ENCODE results near the gene COLEC12. TPM values are rescaled to one million over a fixed set of nuclear protein-coding genes. Genes with fewer than 3 reads are reported as not detected.
"Not testable (repeated sequence)": the region's sequence is repeated elsewhere in the genome, so short reads cannot be mapped to it uniquely, and the experiment has no call there.

Gene COLEC12
- total RNA-seq, 1 donor from 2014 or later, result 157 TPM

DNA sequence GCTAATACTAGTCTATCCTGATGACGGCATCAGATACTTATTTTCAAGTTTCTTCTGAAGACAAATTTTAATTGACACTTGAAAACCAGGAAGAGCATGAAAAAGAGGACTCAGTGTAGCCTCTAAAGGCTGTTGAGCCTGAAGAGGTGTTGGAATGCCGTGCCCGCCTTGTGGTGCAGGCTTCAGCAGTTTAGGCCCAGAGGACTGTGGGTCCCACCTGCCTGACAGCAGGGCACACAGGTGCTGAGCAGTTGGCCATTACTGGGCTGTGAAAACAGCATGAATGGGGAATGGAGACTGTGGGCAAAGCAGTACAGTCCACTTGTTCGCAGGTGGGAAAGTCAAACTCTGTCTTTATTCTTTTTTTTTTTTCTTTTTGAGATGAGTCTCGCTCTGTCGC, 182.9 kb downstream of the COLEC12 start:
- Mint-ChIP-seq H3K9me3 (ENCODE audit: unreplicated experiment) (no peaks in the 10 kb centered on the region), H3K27ac (ENCODE audit: unreplicated experiment) (no peak overlapping the region), H3K4me3 (ENCODE audit: unreplicated experiment) (no peak overlapping the region), H3K36me3 (ENCODE audit: low read depth, unreplicated experiment) (peaks cover 30% of the 10 kb centered on the region), H3K4me1 (ENCODE audit: unreplicated experiment) (peaks cover 37% of the 10 kb centered on the region), H3K27me3 (ENCODE audit: unreplicated experiment) (peaks cover 4% of the 10 kb centered on the region)
- DNase-seq (ENCODE audit: low spot score), result no peak
- TF ChIP-seq, protein P1, sequence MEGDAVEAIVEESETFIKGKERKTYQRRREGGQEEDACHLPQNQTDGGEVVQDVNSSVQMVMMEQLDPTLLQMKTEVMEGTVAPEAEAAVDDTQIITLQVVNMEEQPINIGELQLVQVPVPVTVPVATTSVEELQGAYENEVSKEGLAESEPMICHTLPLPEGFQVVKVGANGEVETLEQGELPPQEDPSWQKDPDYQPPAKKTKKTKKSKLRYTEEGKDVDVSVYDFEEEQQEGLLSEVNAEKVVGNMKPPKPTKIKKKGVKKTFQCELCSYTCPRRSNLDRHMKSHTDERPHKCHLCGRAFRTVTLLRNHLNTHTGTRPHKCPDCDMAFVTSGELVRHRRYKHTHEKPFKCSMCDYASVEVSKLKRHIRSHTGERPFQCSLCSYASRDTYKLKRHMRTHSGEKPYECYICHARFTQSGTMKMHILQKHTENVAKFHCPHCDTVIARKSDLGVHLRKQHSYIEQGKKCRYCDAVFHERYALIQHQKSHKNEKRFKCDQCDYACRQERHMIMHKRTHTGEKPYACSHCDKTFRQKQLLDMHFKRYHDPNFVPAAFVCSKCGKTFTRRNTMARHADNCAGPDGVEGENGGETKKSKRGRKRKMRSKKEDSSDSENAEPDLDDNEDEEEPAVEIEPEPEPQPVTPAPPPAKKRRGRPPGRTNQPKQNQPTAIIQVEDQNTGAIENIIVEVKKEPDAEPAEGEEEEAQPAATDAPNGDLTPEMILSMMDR (IDR thresholded peaks at IDR 0.05; ENCODE audit: unreplicated experiment), result no peak

DNA sequence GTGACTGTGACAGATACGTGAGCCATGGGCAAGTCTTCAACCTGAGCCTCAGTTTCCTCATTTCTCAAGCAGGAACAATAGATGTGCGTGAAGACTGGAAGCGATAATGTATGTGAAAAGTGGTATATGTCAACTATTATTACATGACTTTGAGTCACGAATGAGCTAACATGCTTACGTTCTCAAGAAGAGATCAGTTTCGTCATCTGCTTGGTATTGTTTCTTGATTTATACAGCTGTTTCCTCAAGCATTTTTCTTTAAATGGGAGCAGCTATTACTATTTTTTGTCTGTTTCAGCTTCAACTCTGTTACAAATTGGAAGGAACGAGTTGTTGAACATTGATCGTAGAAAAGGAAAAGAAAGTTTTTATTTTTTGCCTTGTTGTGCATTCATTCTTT, 184.1 kb downstream of the COLEC12 start:
- no peak for DNase-seq (ENCODE audit: low spot score)

DNA sequence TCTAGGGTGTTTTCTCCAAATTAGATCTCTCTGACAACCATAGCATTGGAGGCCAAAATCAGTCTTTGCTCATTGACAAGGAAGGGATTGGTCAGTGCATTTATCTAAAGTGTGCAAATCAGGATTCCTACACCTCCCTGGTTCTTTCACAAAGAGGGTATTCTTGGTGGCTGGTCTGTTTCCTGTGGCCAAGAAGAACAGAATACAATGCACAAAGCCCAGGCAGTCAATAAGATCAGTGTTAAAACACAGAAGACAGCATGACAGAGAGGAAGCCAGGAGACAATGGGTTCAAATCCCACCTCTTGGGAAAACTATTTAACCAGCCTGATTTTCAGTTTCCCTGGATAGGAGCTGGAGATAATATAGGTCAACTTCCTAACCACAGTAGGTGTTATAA, 186.6 kb downstream of the COLEC12 start:
- Mint-ChIP-seq H3K27me3 (ENCODE audit: unreplicated experiment) (peaks cover 8% of the 10 kb centered on the region), H3K9me3 (ENCODE audit: unreplicated experiment) (no peaks in the 10 kb centered on the region), H3K4me3 (ENCODE audit: unreplicated experiment) (no peak overlapping the region), H3K4me1 (ENCODE audit: unreplicated experiment) (peaks cover 48% of the 10 kb centered on the region), H3K27ac (ENCODE audit: unreplicated experiment) (peak overlapping the region; percentile 78), H3K36me3 (ENCODE audit: low read depth, unreplicated experiment) (peaks cover 10% of the 10 kb centered on the region)
- TF ChIP-seq, protein P1 (IDR thresholded peaks at IDR 0.05; ENCODE audit: unreplicated experiment), result no peak
- no peak for DNase-seq (ENCODE audit: low spot score)

More for the DNA sequence above, 184.1 kb downstream of the COLEC12 start:
- Mint-ChIP-seq H3K27me3 (ENCODE audit: unreplicated experiment) (peaks cover 4% of the 10 kb centered on the region), H3K9me3 (ENCODE audit: unreplicated experiment) (no peaks in the 10 kb centered on the region), H3K27ac (ENCODE audit: unreplicated experiment) (peak overlapping the region; percentile 64), H3K36me3 (ENCODE audit: low read depth, unreplicated experiment) (peaks cover 21% of the 10 kb centered on the region), H3K4me1 (ENCODE audit: unreplicated experiment) (peaks cover 43% of the 10 kb centered on the region), H3K4me3 (ENCODE audit: unreplicated experiment) (no peak overlapping the region)
- TF ChIP-seq, protein P1 (IDR thresholded peaks at IDR 0.05; ENCODE audit: unreplicated experiment), result no peak

DNA sequence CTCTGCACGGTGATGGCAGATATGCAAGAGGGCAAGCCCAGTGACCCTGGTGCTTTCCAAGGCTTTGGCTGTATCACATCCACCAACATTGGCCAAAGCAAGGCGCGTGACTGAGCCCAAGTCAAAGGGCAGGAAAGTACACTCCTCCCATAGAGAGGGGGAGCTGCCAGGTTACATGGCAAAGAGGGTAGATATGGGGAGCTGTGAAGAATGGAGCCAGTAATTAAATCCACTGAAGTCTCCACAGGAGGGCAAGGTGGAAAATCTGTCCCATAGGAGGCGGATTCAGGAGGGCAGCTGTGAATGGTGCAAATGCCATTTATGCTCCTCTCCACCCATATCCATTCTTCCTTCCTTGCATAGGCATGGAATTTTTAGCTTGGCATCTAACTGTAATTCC, 188.1 kb downstream of the COLEC12 start:
- TF ChIP-seq, protein P1 (IDR thresholded peaks at IDR 0.05; ENCODE audit: unreplicated experiment), result no peak
- Mint-ChIP-seq H3K9me3 (ENCODE audit: unreplicated experiment) (no peaks in the 10 kb centered on the region), H3K36me3 (ENCODE audit: low read depth, unreplicated experiment) (peaks cover 6% of the 10 kb centered on the region), H3K27me3 (ENCODE audit: unreplicated experiment) (peaks cover 8% of the 10 kb centered on the region), H3K27ac (ENCODE audit: unreplicated experiment) (peak overlapping the region; percentile 67), H3K4me1 (ENCODE audit: unreplicated experiment) (peaks cover 55% of the 10 kb centered on the region), H3K4me3 (ENCODE audit: unreplicated experiment) (no peak overlapping the region)
- no peak for DNase-seq (ENCODE audit: low spot score)

DNA sequence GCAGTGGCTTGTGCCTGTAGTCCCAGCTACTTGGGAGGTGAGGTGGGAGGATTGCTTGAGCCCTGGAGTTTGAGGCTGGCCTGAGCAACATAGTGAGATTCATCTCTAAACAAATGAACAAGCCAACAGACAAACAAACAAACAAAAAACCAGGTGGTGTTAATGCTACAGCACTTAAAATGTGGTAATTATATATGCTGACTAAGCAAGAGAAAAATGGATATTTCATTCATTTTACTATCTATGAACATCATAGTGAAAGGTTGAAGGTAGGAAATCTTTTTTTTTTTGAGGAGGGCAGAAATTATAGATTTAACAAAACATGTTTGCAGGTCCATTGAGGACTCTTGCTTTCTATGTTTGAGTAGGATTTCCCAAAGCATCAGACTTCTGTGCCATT, 190.5 kb downstream of the COLEC12 start:
- Mint-ChIP-seq H3K9me3 (ENCODE audit: unreplicated experiment) (no peaks in the 10 kb centered on the region), H3K27me3 (ENCODE audit: unreplicated experiment) (peaks cover 10% of the 10 kb centered on the region), H3K4me3 (ENCODE audit: unreplicated experiment) (no peak overlapping the region), H3K27ac (ENCODE audit: unreplicated experiment) (no peak overlapping the region), H3K36me3 (ENCODE audit: low read depth, unreplicated experiment) (peaks cover 3% of the 10 kb centered on the region), H3K4me1 (ENCODE audit: unreplicated experiment) (peaks cover 47% of the 10 kb centered on the region)
- TF ChIP-seq, protein P1 (IDR thresholded peaks at IDR 0.05; ENCODE audit: unreplicated experiment), result no peak
- no peak for DNase-seq (ENCODE audit: low spot score)

DNA sequence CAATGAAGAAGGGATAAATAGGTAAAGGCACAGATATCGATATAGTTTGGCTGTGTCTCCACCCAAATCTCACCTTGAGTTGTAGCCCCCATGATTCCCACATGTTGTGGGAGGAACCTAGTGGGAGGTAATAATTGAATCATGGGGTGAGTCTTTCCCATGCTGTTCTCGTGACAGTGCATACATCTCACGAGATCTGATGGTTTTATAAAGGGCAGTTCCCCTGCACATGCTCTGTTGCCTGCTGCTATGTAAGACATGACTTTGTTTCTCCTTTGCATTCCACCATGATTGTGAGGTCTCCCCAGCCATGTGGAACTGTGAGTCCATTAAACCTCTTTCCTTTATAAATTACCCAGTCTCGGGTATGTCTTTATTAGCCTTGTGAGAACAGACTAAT, 192.4 kb downstream of the COLEC12 start:
- not testable (repeated sequence) for H3K27me3 Mint-ChIP-seq (ENCODE audit: unreplicated experiment)

More for the DNA sequence above, 192.4 kb downstream of the COLEC12 start:
- Mint-ChIP-seq H3K27ac (ENCODE audit: unreplicated experiment) (peak overlapping the region; percentile 9), H3K4me1 (ENCODE audit: unreplicated experiment) (peaks cover 50% of the 10 kb centered on the region)
- H3K4me3 Mint-ChIP-seq (ENCODE audit: unreplicated experiment); H3K36me3 Mint-ChIP-seq (ENCODE audit: low read depth, unreplicated experiment); DNase-seq (ENCODE audit: low spot score); H3K9me3 Mint-ChIP-seq (ENCODE audit: unreplicated experiment): not testable (repeated sequence)

Measured in endothelial cell (in vitro differentiated cells).